Activated CD8-positive, alpha-beta T cell treated with anti-CD3 and anti-CD28 coated beads for 36 hours (primary cell): Measurements from ENCODE around the gene LRP1B. TPM values are rescaled to one million over a fixed set of nuclear protein-coding genes. Genes with fewer than 3 reads are reported as not detected.

Experiments
- ATAC-seq: fragments of 200-7000 bp; cut with Tn5 transposase; one replicate; pipeline ENCODE4 v1.10.0; 2021; ENCODE audit warnings: mild to moderate bottlenecking, moderate library complexity
- CTCF ChIA-PET: fragments of 350-600 bp; sonication (Branson Sonifier 250); formaldehyde crosslinking; loops from one replicate; lab custom pipeline; 2021; ENCODE audit warnings: antibody characterized with exemption; lab: Charles Lee
- POLR2A ChIA-PET: fragments of 350-600 bp; sonication (Branson Sonifier 250); formaldehyde crosslinking; loops from one replicate; lab custom pipeline; 2021; ENCODE audit warnings: antibody characterized with exemption; lab: Charles Lee
- DNase-seq: peaks from one replicate; pipeline ENCODE4 v3.0.0-alpha.2; 2020
- H3K27ac Mint-ChIP-seq: one replicate; pipeline ENCODE4 v1.8.0; 2021; ENCODE audit warnings: mild to moderate bottlenecking, mixed read lengths
- H3K27me3 Mint-ChIP-seq: one replicate; pipeline ENCODE4 v1.8.0; 2021; ENCODE audit warnings: mixed read lengths
- H3K36me3 Mint-ChIP-seq: one replicate; pipeline ENCODE4 v1.8.0; 2021; ENCODE audit warnings: low read depth, mixed read lengths
- H3K4me1 Mint-ChIP-seq: one replicate; pipeline ENCODE4 v1.8.0; 2021; ENCODE audit warnings: low read depth, mixed read lengths
- H3K4me3 Mint-ChIP-seq: one replicate; pipeline ENCODE4 v1.8.0; 2021; ENCODE audit warnings: mild to moderate bottlenecking, moderate library complexity, mixed read lengths
- H3K9me3 Mint-ChIP-seq: one replicate; pipeline ENCODE4 v1.8.0; 2021; ENCODE audit warnings: mixed read lengths
- CTCF ChIP-seq: fragments of 200-600 bp; IDR thresholded peaks from one replicate; pipeline ENCODE4 v1.8.0; 2022; ENCODE audit warnings: antibody characterized with exemption, mild to moderate bottlenecking
- intact Hi-C: fragments of 100-400 bp; cut with micrococcal nuclease; formaldehyde crosslinking; loops from one replicate; pipeline ENCODE4 v1.10.0; 2022
- total RNA-seq, 2 experiments: library from RNA; stranded (reverse); gene quantifications; one replicate each; pipeline ENCODE4 v1.2.3, GENCODE V29; 2021

The LRP1B gene
- total RNA-seq, 2 experiments from 2014 or later = not detected

GRCh38 chr2:140718999-140719398 lies 1411.8 kb downstream of the LRP1B start:
- no peaks in the 10 kb centered on the region for H3K36me3 Mint-ChIP-seq
- TF ChIP-seq CTCF = no peak
- ATAC-seq = no peak
- H3K27ac Mint-ChIP-seq = no peak overlapping the region
- H3K4me1 Mint-ChIP-seq = no peaks in the 10 kb centered on the region
- DNase-seq = no peak
- ChIA-PET POLR2A (no interaction called here), CTCF (no interaction called here)
- intact Hi-C loops = no loop called here
- H3K9me3 Mint-ChIP-seq = peaks cover 11% of the 10 kb centered on the region
- no peak overlapping the region for H3K4me3 Mint-ChIP-seq
- H3K27me3 Mint-ChIP-seq = no peaks in the 10 kb centered on the region

- no peak overlapping the region for H3K4me3 Mint-ChIP-seq
- no peak overlapping the region for H3K27ac Mint-ChIP-seq
- CTCF ChIA-PET = no interaction called here
- no peaks in the 10 kb centered on the region for H3K27me3 Mint-ChIP-seq
- ATAC-seq (no peak), DNase-seq (no peak)
- TF ChIP-seq CTCF = no peak
- H3K9me3 Mint-ChIP-seq = peaks cover 11% of the 10 kb centered on the region
- POLR2A ChIA-PET = no interaction called here
- no peaks in the 10 kb centered on the region for H3K36me3 Mint-ChIP-seq
- intact Hi-C loops = no loop called here
- no peaks in the 10 kb centered on the region for H3K4me1 Mint-ChIP-seq
Measured at GRCh38 chr2:140717481-140717880, 1413.3 kb downstream of the LRP1B start.

GRCh38 chr2:140714586-140714985 lies 1416.2 kb downstream of the LRP1B start:
- intact Hi-C loops = no loop called here
- no peak overlapping the region for H3K27ac Mint-ChIP-seq
- H3K36me3 Mint-ChIP-seq = no peaks in the 10 kb centered on the region
- H3K4me3 Mint-ChIP-seq = no peak overlapping the region
- no peak for DNase-seq
- TF ChIP-seq CTCF = no peak
- ChIA-PET POLR2A (no interaction called here), CTCF (no interaction called here)
- ATAC-seq = no peak
- peaks cover 9% of the 10 kb centered on the region for H3K9me3 Mint-ChIP-seq
- H3K27me3 Mint-ChIP-seq = no peaks in the 10 kb centered on the region
- H3K4me1 Mint-ChIP-seq = no peaks in the 10 kb centered on the region

GRCh38 chr2:140711867-140712266 lies 1418.9 kb downstream of the LRP1B start:
- DNase-seq = no peak
- intact Hi-C loops = no loop called here
- H3K36me3 Mint-ChIP-seq = no peaks in the 10 kb centered on the region
- ATAC-seq = no peak
- H3K4me3 Mint-ChIP-seq = no peak overlapping the region
- CTCF ChIA-PET = no interaction called here
- no peak overlapping the region for H3K27ac Mint-ChIP-seq
- POLR2A ChIA-PET = no interaction called here
- H3K4me1 Mint-ChIP-seq = no peaks in the 10 kb centered on the region
- H3K27me3 Mint-ChIP-seq = no peaks in the 10 kb centered on the region
- TF ChIP-seq CTCF = no peak
- peaks cover 2% of the 10 kb centered on the region for H3K9me3 Mint-ChIP-seq

GRCh38 chr2:140701726-140702125 lies 1429.1 kb downstream of the LRP1B start:
- Mint-ChIP-seq H3K27me3 (no peaks in the 10 kb centered on the region), H3K9me3 (peaks cover 2% of the 10 kb centered on the region), H3K27ac (no peak overlapping the region), H3K4me1 (no peaks in the 10 kb centered on the region), H3K36me3 (no peaks in the 10 kb centered on the region), H3K4me3 (no peak overlapping the region)
- intact Hi-C loops = no loop called here
- TF ChIP-seq CTCF = no peak
- no peak for DNase-seq
- ChIA-PET CTCF (no interaction called here), POLR2A (no interaction called here)
- ATAC-seq = no peak
